T1000 (cell line): ENCODE results near the gene XRCC6.
A peak's percentile ranks its signal among the peaks of the same experiment; 100 is the strongest.
"Not testable (repeated sequence)": the region's sequence is repeated elsewhere in the genome, so short reads cannot be mapped to it uniquely, and the experiment has no call there.

ENCODE experiments used
- DNase-seq: peaks from one replicate; lab custom pipeline; 2025; ENCODE audit warnings: mixed read lengths; lab: John Stamatoyannopoulos, UW

The XRCC6 gene

DNA sequence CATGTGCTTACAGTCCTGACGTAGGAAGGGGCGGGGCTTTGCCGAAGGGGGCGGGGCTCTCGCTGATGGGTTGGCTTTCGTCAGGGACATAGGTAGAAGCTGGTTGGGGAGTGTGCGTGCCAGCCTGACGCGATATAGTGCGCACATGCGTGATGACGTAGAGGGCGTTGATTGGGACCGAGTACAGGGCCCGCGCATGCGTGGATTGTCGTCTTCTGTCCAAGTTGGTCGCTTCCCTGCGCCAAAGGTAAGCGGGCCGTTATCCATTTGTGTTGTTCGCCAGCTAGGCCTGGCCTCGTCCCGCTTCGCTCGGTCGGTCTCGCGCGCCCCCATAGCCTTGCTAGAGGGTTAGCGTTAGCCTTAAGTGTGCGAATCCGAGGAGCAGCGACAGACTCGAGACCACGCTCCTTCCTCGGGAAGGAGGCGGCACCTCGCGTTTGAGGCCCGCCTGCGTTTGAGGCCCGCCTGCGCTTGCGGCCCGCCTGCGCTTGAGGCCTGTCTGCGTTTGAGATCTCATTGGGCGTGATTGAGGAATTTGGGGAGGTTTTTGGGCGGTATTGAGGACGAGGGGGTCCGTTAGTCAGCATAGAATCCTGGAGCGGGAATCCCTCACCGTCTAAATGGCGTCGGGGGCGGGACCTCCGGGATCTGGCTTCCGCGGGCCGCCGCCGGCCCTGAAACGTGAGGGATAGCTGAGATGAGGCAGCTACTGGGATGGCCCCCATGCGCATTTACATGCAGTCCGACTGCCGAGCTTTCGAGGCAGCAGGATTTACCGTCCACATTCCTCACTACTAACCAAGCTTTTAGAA is at the start of gene XRCC6:
TSS of gene XRCC6 (plus strand) at position 197 of the 812 bp plus-strand sequence. CDS start 710 bp downstream, outside the sequence.
- peak; percentile 98 for DNase-seq

GRCh38 chr22:41571786-41572185 is 49.3 kb upstream of the XRCC6 start:
- no peak for DNase-seq

DNA sequence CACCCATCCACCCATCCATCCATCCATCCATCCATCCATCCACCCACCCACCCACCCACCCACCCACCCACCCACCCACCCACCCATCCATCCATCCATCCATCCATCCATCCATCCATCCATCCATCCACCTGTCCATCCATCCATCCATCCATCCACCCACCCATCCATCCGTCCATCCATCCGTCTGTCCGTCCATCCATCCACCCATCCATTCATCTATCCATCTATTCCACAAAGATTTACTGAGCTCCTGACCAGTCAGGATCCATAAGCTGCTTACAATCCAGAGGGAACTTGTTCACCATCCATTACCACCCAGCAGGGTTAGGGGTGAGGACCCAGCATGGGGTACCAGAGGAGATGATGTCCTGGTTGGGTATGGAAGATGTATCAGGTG is 48.8 kb upstream of the XRCC6 start:
- not testable (repeated sequence) for DNase-seq

DNA sequence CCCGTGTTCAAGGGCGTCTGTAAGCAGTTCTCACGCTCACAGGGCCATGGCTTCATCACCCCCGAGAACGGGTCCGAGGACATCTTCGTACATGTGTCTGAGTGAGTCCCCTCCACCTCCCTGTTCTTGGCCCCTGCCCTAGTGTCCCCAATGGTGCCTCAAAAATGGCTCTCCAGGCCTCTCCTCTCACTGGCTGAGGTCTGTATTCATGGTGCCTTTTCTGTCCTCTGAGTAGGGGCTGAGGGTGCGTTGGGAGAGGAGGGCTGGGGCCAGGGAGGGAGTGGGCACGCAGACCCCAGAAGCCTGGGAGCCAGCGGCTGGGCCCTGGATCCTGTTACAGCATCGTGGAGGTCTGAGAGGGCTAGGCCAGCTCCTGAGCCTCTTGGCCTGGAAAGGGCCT is 47.4 kb upstream of the XRCC6 start:
- no peak for DNase-seq

GRCh38 chr22:41574847-41575381 is 46.2 kb upstream of the XRCC6 start:
- DNase-seq = no peak

DNA sequence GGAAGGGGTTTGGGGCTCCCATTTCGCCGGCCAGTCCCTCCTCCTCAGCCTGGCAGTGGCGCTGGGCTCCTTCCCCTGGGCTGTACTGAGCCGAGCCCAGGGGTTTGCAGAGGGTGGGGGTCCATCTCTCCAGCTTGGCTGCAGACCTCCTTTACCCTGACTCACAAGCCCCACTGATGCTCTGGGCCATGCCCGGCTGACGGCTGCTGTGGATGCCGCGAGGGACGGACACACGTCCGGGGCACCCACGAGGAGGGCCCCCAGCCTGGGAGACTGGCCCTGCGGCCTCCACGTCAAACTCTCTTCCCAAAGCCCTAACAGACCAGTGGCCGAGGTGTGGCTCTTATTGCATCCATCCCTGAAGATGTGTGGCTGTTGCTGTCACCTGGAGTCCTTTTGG is 45.6 kb upstream of the XRCC6 start:
- DNase-seq = no peak

DNA sequence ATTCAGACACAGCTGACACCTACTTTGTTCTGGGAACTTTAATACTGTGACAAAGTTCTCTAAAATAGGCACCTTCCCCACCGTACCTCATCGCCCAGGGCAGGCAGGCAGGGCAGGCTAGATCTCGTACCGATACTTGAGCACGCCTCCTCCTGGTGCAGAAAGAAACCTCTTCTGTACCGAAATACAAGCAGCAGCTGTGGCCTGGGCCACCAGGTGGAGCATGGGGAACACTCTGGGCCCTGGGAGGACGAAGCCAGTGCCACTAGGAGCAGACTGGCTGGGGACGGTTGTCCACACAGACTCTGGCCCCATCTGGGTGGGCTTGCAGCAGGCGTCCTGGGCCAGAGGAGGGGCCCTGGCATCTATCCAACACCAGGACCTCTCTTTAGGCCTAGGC is 44.2 kb upstream of the XRCC6 start:
- no peak for DNase-seq

DNA sequence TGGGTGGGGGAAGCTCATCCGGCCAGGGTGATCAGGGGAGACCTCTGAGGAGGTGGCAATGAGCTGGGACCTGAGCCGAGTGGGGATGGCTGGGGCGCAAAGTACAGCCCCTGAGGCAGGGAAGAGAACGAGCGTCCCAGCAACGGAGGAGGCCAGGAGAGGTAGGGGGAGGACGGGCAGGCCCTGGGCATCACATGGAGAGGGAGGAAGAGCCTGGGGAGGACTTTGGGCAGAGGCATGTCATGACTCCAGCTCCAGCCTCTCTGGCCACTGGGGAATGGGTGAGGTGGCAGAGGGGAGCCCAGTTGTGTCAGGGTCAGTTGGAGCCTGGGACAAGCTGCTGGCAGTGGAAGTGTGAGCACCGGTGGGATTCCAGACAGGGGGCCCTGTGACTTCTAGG is 43.0 kb upstream of the XRCC6 start:
- no peak for DNase-seq

DNA sequence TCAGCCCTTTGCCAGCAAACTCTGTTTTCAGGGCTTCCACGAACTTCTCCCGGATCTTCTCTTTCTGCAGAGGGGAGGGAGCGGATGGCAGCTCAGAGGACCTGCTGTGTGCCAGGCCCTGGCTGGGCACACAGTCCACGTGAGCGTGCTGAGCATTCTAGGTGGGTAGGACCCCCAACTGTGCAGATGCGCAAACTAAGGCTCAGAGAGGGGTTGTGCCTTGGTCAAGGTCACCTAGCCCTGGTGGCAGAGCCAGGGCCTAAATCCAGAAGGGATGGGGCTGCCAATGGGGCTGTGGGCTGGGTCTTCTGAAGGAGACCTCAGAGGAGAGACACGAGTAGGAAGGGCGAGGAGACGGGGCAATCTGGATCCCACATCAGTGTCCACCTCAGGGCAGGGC is 42.3 kb upstream of the XRCC6 start:
- DNase-seq = no peak

DNA sequence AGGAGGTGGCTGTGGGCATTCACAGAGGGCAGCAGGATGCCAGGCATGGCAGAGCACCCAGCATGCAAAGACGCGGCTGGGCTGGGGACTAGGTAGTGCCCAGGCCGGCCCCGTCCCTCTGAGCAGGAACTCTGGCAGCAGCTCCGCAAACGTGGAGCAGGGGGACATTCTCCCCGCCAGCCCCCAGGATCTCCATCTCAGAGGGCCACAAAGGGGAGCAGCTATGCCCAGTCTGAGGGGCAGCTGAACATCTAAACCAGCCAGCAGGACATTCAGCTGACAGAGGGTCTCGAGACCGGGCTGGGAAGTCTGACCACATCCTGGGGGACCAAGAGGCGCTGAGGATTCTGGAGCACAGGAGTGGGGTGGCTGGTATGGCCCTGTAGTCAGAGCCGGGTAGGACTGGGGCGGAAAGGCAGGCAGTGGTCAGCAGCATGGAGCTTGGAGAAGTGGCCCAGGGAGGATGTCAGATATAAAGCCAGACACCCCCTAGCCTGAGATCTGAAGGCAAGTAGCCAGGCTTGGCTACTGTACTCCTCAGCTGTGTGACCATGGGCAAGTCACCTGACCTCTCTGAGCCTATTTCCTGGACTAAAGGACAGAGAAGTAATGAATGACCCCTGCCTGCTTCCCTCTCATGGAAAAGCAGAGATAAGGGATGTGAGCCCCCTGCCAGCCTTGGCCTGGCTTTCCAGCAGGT is 41.6 kb upstream of the XRCC6 start:
- DNase-seq = no peak

GRCh38 chr22:41579997-41580355 is 41.1 kb upstream of the XRCC6 start:
- no peak for DNase-seq

DNA sequence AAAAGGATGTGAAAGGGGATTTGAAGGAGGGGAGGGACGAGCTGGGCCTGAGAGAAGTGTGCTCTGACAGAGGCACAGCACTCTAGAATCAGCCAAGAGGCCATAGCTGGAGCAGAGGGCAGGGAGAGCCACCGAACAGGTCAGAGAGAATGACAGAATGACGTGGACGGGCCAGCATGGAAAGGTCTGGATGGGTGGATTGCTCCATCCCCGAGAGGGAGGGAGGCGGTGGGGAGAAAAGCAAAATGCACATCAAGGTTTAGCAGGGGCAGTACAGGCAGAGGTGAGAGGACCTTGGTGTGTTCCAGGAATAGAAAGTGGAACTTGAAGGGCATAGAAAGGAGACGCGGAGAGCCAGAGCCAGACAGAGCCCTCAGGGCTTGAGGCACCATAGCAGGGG is 38.4 kb upstream of the XRCC6 start:
- DNase-seq = no peak

DNA sequence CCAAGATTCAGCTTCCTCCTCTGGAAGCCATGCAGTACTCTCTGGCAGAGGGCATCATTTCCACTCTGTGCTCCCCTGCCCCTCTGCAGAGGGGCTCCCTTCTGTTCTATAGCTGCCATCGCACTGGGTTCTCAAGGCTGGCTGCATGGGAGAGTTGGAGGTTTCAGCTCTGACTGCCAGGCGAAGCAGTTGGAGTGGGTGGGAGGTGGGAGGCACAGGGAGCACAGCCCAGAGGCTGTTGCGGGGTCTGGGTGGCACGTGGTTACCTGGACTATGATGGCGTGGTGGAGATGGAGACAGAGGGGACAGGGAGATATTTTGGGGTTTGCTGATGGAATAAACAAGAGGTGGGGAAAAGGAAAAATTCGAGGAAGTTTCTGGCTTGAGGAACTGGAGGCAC is 36.2 kb upstream of the XRCC6 start:
- no peak for DNase-seq

GRCh38 chr22:41585898-41586297 is 35.2 kb upstream of the XRCC6 start:
- no peak for DNase-seq

GRCh38 chr22:41587347-41587723 is 33.8 kb upstream of the XRCC6 start:
- no peak for DNase-seq

DNA sequence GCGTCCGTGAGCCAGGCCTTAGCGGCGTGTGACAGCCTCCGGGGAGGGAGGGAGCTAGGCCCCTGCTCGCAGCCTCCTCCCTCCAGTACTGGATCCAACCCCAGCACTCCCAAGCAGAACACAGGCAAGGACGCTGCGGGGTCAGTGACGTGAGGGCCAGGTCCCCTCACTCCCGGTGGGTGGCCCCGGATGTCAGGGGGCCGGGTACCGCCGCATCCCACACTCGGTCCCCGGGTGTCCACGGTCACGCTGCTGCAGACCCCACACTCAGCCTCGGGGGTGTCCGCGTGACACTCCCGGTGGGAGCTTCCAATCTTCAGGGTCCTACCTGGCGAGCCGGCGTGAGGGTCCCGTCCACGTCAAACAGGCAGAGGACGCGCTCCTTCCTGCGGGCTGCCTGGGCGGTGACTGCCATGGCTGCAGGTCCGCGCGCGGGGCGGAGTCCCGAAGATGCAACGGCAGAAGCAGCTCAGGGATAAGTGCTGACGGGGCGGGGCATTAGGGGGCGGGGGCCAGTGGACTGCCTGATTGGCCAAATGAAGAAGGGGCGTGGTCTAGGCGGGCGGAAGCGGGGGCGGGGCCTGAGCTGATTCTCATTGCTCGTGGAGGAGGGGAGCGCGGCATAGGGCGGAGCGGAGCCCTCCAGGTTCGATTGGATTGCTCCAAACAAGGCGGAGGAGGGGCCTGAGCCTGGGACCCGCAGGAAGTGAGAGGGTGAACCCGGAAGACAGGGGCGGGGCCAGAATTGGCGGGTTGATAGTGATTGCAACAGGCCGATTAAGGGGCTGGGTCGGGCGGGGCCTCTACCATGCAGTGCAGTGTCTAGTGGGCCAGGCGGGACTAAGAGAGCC is 31.5 kb upstream of the XRCC6 start, which contains the start of gene PMM1:
TSS of gene PMM1 (minus strand) at position 450 of the 851 bp plus-strand sequence. CDS start at position 415, 35 bp downstream.
- DNase-seq = peak; percentile 99

GRCh38 chr22:41593336-41593960 is 27.6 kb upstream of the XRCC6 start:
- DNase-seq = not testable (repeated sequence)

DNA sequence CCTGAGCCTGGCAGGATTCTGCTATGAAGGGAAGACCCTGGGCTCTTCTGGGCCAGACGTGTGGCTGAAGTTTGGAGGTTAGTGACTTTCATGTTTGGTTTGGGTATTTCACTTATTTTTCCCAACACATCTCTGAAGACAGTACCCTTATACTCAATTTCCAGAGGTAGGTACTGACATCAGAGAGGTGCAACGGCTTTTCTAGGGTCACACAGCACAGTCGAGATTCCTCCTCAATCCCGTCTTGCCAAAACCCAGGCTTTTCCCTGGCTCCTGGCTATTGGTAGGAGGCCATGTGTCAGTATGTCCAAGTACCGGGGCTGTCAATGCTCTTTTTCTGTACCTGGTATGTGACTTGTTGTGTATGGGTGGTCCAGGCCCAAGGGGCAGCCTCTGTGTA is 25.4 kb upstream of the XRCC6 start:
- DNase-seq = no peak

- peak; percentile 16 for DNase-seq
Measured at GRCh38 chr22:41596776-41597634, 24.1 kb upstream of the XRCC6 start.

DNA sequence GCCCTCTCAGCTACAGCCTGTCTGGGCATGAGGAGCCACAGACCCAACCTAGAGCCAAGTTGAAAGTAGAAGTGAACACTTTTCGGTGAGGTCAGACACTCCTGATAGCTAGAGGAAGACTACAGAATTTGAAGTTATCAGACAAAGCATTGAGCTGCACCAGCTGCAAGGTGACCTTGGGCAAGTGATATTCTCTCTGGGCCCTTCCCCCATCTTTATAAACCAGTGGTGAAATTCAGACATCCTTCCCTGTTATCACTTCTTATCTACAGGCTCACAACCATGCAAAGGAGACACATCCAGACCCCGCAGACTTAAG is 23.5 kb upstream of the XRCC6 start:
- DNase-seq = no peak

DNA sequence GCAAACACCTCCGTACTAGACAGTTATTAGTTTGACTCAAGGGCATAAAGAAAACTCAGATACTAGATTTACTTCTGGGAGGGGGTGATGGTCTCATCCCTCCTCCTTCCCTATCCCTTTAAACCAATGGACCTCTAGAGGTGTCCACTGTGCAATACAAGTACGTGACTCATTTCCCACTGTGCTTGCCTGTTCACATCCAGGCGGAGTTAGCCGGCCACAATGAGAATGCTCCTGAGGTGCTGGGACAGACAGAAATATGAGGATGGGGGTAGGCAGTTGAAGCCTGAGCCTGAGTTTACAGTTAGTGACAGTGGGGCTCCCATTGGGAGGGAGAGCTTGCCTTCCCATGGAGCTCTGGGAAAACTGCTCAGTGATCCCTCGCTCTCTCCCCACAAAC is 23.0 kb upstream of the XRCC6 start:
- DNase-seq = peak; percentile 43
